ENCODE data around the gene SLC36A3. TPM values are rescaled to one million over a fixed set of nuclear protein-coding genes. Genes with fewer than 3 reads are reported as not detected.

The SLC36A3 gene
- total and polyA plus RNA-seq, 11 donors = not detected

- ATAC-seq = no peak
- Histone ChIP-seq H3K9me3 (no peaks in the 10 kb centered on the region), H3K27me3 (no peaks in the 10 kb centered on the region), H3K27ac (no peak overlapping the region), H3K4me3 (no peak overlapping the region), H3K36me3 (no peaks in the 10 kb centered on the region), H3K4me1 (no peaks in the 10 kb centered on the region)
- intact Hi-C loops (cut with DNase I) = no loop called here
- 74 to 84% (median 82%) methylated on average over 5 of the region's 5 CpGs for WGBS, 4 donors
- TF ChIP-seq, protein P1, sequence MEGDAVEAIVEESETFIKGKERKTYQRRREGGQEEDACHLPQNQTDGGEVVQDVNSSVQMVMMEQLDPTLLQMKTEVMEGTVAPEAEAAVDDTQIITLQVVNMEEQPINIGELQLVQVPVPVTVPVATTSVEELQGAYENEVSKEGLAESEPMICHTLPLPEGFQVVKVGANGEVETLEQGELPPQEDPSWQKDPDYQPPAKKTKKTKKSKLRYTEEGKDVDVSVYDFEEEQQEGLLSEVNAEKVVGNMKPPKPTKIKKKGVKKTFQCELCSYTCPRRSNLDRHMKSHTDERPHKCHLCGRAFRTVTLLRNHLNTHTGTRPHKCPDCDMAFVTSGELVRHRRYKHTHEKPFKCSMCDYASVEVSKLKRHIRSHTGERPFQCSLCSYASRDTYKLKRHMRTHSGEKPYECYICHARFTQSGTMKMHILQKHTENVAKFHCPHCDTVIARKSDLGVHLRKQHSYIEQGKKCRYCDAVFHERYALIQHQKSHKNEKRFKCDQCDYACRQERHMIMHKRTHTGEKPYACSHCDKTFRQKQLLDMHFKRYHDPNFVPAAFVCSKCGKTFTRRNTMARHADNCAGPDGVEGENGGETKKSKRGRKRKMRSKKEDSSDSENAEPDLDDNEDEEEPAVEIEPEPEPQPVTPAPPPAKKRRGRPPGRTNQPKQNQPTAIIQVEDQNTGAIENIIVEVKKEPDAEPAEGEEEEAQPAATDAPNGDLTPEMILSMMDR (IDR thresholded peaks at IDR 0.05) = no peak
- no peak for TF ChIP-seq POLR2A (IDR thresholded peaks at IDR 0.05)
- DNase-seq = no peak
These were observed 17.9 kb downstream of the SLC36A3 start for GRCh38 chr5:151285683-151286082.

- H3K4me3 ChIP-seq = no peak overlapping the region
- no peaks in the 10 kb centered on the region for H3K4me1 ChIP-seq
- WGBS, 4 donors = 30 to 40% (median 31%) methylated on average over 8 of the region's 8 CpGs
- H3K27me3 ChIP-seq = no peaks in the 10 kb centered on the region
- H3K27ac ChIP-seq = no peak overlapping the region
- H3K36me3 ChIP-seq = no peaks in the 10 kb centered on the region
- H3K9me3 ChIP-seq = no peaks in the 10 kb centered on the region
- DNase-seq = no peak
- TF ChIP-seq POLR2A (IDR thresholded peaks at IDR 0.05) = no peak
- TF ChIP-seq, protein P1 (IDR thresholded peaks at IDR 0.05) = no peak
- ATAC-seq = no peak
- intact Hi-C loops (cut with DNase I) = no loop called here
These were observed 19.1 kb downstream of the SLC36A3 start for GRCh38 chr5:151284392-151284967.

GRCh38 chr5:151283120-151283825 lies 20.3 kb downstream of the SLC36A3 start:
- WGBS, 4 donors = 67 to 84% (median 77%) methylated on average over 4 of the region's 4 CpGs
- H3K4me1 ChIP-seq = no peaks in the 10 kb centered on the region
- no peaks in the 10 kb centered on the region for H3K27me3 ChIP-seq
- no peak overlapping the region for H3K27ac ChIP-seq
- DNase-seq (no peak), ATAC-seq (no peak)
- no peaks in the 10 kb centered on the region for H3K9me3 ChIP-seq
- no peaks in the 10 kb centered on the region for H3K36me3 ChIP-seq
- TF ChIP-seq, protein P1 (IDR thresholded peaks at IDR 0.05) = no peak
- no peak for TF ChIP-seq POLR2A (IDR thresholded peaks at IDR 0.05)
- no peak overlapping the region for H3K4me3 ChIP-seq
- intact Hi-C loops (cut with DNase I) = no loop called here

- ATAC-seq (no peak), DNase-seq (no peak)
- no peak overlapping the region for H3K27ac ChIP-seq
- no peak for TF ChIP-seq POLR2A (IDR thresholded peaks at IDR 0.05)
- TF ChIP-seq, protein P1 (IDR thresholded peaks at IDR 0.05) = no peak
- WGBS, 4 donors = 88 to 93% (median 92%) methylated on average over 13 of the region's 13 CpGs
- intact Hi-C loops (cut with DNase I) = no loop called here
- H3K27me3 ChIP-seq = no peaks in the 10 kb centered on the region
- H3K36me3 ChIP-seq = no peaks in the 10 kb centered on the region
- H3K9me3 ChIP-seq = no peaks in the 10 kb centered on the region
- H3K4me1 ChIP-seq = no peaks in the 10 kb centered on the region
- no peak overlapping the region for H3K4me3 ChIP-seq
These were observed 22.4 kb downstream of the SLC36A3 start for GRCh38 chr5:151281001-151281639.

All from heart left ventricle (tissue), 16 donors.